HG02623 (cell line): ENCODE measurements around the gene ABCD3.
"Not testable (repeated sequence)": the region's sequence is repeated elsewhere in the genome, so short reads cannot be mapped to it uniquely, and the experiment has no call there.

ENCODE experiments used
- ATAC-seq: cut with Tn5 transposase; IDR thresholded peaks from one replicate; pipeline ENCODE4 v1.9.1; 2021; ENCODE audit warnings: moderate library complexity; ENCODE audit not compliant: unreplicated experiment

Gene ABCD3

DNA sequence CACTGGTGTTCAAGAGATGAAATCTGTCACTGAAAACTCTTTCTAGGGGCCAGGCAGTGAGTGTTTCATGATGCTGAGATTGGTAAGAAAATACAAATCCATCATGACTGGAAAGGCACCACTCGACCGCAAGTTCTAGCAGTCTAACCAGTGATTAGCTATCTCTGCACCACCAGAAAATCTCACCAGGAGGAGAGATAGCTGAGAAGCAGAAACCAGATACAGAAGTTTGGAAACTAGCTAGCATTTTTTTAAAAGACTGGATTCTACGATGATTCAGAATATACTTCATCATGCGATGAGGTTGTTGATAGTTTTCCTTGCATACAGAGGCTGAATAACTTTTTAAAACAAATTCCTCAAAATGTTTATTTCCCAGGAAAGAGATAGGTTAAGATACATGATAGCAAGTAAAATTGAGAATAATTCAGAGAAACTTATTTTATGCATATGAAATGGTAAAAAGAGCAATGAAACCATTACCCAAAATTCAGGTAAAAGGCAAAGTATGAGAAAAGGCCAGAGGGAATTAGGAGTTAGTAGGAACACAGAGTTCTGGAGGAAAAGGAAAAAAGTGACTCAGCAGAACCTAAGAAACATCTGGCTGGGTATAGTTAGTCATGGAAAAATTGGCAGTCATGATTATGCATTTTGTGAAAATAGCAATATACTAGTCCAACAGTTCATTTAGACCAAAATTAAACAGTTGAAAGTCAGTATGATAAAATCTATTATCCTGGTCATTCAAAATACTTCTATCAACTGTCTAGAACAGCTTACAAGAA is 126.7 kb downstream of the ABCD3 start:
- no peak for ATAC-seq

DNA sequence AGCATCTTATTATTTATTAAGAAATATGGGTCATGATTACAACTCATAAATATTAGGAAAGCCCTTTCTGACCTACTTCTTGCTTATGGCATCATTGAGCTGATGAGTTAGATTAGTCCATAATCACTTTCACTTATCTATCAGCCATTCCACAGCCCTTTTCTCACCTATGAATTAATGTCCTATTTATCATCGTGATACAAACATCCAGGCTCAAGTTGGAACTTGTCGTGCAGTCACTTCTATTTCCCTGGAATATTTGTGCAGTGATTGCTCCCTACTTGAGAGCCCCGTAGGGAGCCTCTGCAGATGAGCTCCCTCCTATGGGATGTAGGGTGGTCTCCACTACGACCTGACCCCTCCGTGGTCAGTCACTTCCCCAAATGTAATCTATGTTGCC is 131.5 kb downstream of the ABCD3 start:
- ATAC-seq = no peak

DNA sequence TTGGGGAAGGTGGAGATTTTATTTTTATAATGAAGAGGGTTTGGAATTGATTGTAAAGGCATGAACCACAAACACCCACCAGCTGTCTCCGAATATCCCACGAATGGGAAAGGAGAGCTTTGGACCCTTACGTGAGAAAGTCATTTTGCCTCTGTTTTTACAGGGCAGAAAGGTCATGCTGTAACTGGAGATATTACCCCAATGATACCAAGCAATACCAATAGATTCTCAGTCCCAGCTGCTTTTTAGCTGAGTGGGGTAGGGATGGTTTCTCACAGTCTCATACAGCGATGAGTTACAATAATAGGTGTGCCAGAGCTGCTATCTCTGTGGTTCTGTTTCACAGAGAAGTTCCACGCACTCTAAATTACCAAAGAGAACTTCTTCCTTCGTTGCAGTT is 132.2 kb downstream of the ABCD3 start:
- ATAC-seq = no peak

DNA sequence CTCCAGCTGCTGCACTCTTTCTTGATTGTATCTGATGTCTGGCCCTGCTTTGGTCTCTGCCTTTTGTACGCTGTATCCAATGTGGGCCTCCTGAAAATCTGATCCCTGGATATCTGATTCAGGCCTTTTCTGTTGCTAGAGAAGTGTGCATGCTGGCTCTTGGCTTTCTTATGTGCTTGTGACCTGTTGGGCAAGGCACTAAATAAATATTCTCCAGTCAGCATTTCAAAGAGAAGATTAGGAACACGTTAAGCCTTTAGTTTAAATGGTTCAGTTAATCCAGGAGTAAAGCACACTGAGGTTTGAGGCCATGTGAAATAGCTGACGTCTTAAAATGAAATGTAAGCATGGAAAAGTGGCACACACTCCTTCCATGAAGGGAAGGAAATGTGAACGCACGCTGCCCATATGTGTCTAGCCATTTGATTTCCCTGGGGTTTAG is 132.6 kb downstream of the ABCD3 start:
- no peak for ATAC-seq

DNA sequence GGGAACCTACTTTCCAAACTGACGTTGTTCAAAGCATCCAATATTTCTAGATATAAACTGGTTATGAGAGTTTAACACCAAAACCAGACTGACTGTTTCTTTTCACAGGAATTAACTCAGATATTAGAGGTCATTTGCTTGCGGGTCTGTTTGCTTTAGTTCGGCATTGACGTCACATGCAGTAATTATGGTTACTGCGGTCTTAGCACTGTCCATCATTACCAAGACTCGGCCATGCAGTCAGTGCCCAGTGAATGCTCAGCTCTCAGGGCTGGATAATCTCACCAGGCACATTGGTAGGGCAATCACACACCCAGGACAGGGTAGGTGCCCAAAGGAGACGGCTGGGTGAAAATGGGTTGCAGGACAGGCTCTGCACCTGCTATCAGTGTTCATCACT is 133.3 kb downstream of the ABCD3 start:
- ATAC-seq = no peak

DNA sequence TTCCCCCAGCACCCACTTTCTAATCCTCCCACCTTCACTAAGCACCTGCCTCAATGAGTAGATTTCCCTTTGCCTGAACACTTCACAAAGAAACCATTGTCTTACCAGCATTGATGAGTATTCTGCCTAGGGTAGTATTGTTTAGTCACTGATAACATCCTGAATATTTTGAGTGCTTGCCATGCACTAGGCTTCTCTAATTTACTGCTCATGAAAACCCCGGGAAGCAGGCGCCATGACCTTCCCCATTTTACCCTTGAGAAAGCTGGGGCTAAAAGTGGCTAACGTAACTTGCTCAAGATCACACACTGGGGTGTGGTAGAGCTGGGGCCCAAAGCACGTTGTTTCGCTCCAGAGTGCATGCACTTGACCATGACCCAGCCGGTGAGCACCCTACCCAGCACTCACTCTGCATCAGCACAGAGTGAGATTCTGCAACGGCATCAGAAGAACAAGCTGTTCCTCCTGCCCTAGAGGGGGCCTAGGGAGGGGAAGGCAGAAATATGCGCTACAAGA is 133.9 kb downstream of the ABCD3 start:
- ATAC-seq = no peak

DNA sequence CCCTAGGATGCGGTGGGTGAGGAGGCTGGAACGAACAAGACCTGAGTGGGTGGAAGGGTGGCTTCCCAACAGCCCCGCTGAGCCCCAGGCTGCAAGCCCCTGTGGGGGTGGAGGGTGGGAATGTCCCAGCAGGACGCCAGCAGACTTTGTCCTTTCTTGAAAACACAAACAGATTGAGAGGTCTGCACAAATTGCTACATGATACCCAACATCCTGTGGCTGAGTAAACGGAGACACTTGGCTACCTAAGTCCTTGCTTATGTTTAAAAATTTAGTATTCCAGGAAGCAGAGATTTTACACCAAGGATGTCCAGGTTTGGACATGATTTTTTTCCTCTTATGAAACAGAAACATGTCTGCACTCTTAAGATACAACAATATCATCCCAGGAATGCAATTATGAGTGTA is 135.1 kb downstream of the ABCD3 start:
- no peak for ATAC-seq

DNA sequence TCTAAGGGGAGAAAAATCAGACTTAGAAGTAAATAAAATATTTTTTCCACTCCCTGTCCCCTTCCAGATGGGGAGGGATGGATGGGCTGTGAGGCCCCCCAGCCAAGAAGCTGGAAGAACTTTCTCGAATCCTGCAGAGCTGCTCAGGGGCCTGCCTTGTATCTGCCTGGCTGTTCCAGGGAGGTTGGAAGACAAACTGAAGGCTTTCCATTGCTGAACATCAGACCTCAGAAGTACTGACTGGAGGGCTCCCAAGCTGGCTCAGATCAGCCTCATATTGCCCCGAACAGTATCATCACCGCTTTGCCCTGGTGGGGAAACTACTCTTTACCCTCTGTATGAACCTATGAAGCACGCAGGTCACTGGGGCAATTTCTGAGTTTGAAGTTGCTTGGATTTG is 135.7 kb downstream of the ABCD3 start:
- ATAC-seq = no peak

DNA sequence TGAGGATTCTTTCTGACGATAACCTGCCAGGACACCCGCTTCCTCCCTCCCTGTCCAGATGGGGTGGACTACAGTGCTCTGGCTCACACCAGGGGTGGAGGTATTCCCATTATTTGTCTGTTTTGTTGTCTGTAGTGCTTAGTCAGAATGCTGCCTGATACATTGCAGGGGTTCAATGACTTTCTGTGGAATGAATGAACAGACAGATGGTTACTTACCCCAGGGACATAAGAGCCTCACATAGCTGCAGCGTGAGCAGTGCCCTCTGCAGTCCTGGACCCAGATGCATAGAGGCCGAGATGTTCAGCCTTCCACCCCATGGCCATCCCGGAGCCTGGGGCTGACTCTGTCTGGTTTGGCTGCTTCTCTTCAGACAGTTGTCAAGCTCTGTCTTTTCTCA is 136.4 kb downstream of the ABCD3 start:
- ATAC-seq = no peak

DNA sequence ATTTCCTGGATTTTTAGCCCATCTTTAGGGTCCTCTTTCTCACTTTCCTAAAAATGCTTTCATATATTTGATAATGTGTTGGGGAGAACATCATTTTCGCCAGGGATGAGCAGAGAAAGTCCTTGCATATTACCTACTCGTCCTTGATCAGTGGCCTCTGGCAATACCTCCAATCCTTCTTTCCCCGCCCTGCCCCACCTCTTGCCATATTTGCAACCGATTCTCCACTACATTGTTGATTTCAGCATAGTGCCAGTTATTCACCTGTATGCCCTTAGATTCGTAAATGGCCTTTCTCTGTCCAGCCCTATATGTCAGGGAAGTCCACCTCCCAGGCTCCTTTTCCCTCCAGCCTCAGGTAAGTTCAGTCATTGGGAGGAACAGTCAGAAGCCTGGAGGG is 136.9 kb downstream of the ABCD3 start:
- ATAC-seq = no peak

DNA sequence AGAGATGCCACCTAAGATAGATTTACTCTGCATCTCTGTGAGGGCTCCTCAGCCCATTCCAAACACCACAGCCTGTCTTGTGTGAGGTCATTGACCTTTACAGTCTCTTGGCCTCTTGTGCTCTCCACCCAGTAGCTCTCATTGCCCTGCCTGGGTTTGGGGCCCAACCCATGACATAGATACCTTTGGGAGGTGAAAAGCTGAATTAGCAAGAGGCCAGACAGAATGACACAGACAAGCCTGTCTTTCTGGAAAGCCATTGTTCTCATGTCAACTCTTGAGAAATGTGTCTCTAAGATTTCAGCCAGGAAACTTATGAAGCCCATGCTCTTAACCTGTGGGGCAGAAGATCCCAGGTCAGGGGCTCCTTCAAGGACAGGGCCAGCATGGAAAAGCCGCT is 141.7 kb downstream of the ABCD3 start:
- ATAC-seq = no peak

DNA sequence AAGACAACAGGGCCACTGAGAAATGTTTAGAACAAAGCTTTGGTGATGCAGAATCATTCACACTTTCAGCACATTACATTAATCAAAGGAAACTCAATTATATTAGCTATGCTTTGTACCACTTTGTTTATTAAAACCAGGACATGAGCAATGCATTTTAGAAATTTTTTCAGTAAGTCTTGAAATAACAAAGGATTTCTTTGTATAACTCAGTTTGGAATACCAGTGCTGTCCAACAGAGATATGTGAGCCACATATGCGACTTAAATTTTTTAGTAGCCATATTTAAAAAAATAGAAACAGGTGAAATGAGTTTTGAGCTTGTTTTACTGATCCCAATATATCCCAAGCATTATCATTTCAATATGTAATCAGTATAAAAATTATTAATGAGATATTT is 142.1 kb downstream of the ABCD3 start:
- no peak for ATAC-seq

DNA sequence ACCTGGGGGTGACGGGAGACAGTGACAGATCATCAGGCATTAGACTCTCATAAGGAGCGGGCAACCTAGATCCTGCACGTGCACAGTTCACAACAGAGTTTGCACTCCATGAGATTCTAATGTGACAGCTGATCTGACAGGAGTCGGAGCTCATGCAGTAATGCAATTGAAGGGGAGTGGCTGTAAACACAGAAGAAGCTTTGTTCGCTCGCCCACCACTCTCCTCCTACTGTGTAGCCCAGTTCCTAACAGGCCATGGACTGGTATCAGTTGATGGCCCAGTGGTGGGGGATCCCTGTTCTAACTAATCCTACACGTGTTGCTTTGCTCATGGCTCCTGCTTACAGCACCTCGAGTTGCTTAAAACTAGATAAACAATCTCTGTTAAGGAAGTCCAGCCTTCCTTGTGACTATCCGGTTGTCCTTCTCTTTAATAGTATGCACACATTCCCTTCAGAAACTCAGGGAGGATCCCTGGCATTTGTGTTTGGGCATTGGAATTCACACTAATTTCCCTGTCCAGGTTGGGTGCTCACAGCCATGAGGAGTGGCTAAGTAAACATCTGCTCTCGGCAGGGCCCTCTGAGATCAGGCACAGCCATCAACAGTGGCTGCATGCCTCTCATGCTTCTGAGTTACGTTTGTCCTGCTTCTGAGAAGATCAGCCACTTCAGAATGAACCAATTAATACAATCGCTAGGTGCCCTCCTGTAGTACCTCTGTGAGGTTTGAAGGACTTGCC is 144.5 kb downstream of the ABCD3 start:
- no peak for ATAC-seq

DNA sequence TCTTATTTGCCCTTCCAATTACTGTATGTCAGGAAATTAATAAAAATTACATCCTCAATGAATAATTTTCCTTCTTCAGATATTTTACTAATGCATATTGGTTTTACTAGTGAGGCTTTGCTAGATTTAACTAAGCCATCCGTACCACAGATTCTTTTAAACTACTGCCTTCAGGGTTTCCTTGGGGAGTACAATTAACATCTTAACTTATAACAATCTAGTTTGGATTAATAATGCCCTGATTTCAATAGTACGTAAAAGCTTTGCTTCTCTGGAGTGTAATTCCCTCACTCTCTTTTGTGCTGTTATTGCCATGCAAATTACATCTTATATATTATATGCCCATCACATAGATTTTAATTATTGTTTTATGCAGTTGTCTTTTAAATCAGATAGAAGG is 147.7 kb downstream of the ABCD3 start:
- no peak for ATAC-seq

DNA sequence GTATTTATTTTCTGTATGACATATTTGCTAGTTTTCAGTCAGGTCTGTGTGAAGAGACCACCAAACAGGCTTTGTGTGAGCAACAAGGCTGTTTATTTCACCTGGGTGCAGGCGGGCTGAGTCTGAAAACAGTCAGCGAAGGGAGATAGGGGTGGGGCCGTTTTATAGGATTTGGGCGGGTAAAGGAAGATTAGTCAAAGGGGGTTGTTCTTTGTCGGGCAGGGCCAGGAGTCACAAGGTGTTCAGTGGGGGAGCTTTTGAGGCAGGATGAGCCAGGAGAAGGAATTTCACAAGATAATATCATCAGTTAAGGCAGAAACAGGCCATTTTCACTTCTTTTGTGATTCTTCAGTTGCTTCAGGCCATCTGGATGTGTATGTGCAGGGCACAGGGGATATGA is 148.2 kb downstream of the ABCD3 start:
- not testable (repeated sequence) for ATAC-seq

DNA sequence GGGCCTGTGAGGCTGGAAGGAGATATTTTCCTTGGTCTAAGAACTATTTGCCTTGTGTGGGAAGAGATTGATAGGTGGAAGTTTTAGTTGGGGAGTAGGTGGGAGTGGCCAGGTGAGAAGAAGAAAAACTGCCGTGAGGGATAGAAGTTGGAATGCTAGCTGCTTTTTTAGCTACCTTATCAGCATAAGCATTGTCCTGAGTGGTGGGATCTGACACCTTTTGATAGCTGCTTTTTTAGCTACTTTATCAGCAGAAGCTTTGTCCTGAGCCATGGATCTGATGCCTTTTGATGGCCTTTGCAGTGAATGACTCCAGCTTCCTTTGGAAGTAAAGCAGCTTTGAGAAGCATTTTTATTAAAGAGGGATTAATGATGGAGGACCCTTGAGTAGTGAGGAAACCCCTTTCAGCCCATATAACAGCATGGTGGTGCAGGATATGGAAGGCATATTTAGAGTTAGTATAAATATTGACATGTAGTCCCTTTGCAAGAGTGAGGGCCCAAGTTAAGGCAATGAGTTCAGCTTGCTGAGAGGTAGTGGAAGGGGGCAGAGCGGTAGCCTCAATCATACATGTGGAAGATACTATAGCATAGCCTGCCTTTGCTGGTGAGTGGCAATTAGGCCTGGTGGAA is 149.9 kb downstream of the ABCD3 start:
- ATAC-seq = not testable (repeated sequence)
